ENCODE data around the gene NWD2. TPM values are rescaled to one million over a fixed set of nuclear protein-coding genes. Genes with fewer than 3 reads are reported as not detected.

Gene NWD2
- total RNA-seq, 1 experiment from 2014 or later = not detected

DNA sequence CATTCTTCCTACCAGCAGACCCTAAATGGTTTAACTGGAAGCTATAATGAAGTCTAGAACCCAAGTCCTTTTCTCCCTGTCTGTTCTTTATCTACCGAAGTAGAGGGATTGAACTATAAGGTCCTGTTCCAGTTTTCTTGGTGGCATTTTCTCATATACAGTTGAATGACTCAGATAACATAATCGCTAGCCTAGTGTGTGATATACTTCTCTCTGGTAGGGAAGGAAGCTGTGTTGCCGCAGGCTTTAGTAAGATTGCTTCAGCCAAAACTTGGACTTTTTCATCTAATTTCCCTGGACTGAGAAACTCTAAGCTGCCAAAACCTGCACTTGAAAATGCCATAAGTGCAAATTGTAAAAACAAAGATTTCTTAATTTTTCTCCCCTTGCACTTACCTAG, 123.4 kb downstream of the NWD2 start:
- Mint-ChIP-seq H3K4me1 (no peaks in the 10 kb centered on the region), H3K27me3 (ENCODE audit: low read depth) (no peaks in the 10 kb centered on the region), H3K9me3 (no peaks in the 10 kb centered on the region), H3K36me3 (ENCODE audit: insufficient read depth in 1 of 3, low read depth in 3 of 3) (no peaks in the 10 kb centered on the region), H3K27ac (no peak overlapping the region), H3K4me3 (no peak overlapping the region)
- DNase-seq = no peak
- H3K9me3 ChIP-seq (ENCODE audit: control insufficient read depth, low read depth, low read length) = no peaks in the 10 kb centered on the region
- H4K91ac ChIP-seq (ENCODE audit: insufficient read length, low read depth, low read length) = no peak overlapping the region
- no peak overlapping the region for H3K23ac ChIP-seq (ENCODE audit: insufficient read length, low read depth, low read length)
- H2BK15ac ChIP-seq (ENCODE audit: low read depth, low read length) = no peak overlapping the region
- H4K20me1 ChIP-seq (ENCODE audit: control insufficient read depth, insufficient read depth, insufficient read length) = no peaks in the 10 kb centered on the region
- H3K79me2 ChIP-seq (ENCODE audit: insufficient read depth, low read length) = no peaks in the 10 kb centered on the region
- no peak overlapping the region for H2BK20ac ChIP-seq (ENCODE audit: low read depth, low read length, poor library complexity, severe bottlenecking)
- no peak overlapping the region for H2AK5ac ChIP-seq (ENCODE audit: insufficient read length, low read length)
- H3K14ac ChIP-seq (ENCODE audit: insufficient read depth, low read length) = no peak overlapping the region
- no peak overlapping the region for H3K4ac ChIP-seq (ENCODE audit: low read depth, low read length)
- no peaks in the 10 kb centered on the region for H3K79me1 ChIP-seq (ENCODE audit: insufficient read depth, low read depth, low read length, poor library complexity, severe bottlenecking)
- no peak overlapping the region for H3K56ac ChIP-seq (ENCODE audit: insufficient read length, low read depth, low read length)
- H3K4me1 ChIP-seq (ENCODE audit: insufficient read depth, low read length) = no peaks in the 10 kb centered on the region
- H3K18ac ChIP-seq (ENCODE audit: insufficient read length, low read depth, low read length) = no peak overlapping the region
- no peak overlapping the region for H3K4me2 ChIP-seq (ENCODE audit: insufficient read depth, insufficient read length, low read length)
- no peaks in the 10 kb centered on the region for H3K27me3 ChIP-seq (ENCODE audit: insufficient read depth, low read length)
- no peak overlapping the region for H2BK120ac ChIP-seq (ENCODE audit: low read depth, low read length, poor library complexity, severe bottlenecking)
- H2BK12ac ChIP-seq (ENCODE audit: insufficient read length, low read depth, low read length) = no peak overlapping the region
- no peak overlapping the region for H3K9ac ChIP-seq (ENCODE audit: extremely low read depth, insufficient read length, low read length)
- H2BK5ac ChIP-seq (ENCODE audit: insufficient read length, low read length) = no peak overlapping the region
- H3K23me2 ChIP-seq (ENCODE audit: insufficient read length, low read depth, low read length, poor library complexity, severe bottlenecking) = no peaks in the 10 kb centered on the region
- no peak overlapping the region for H2AFZ ChIP-seq (ENCODE audit: low read length)
- TF ChIP-seq, protein P1, sequence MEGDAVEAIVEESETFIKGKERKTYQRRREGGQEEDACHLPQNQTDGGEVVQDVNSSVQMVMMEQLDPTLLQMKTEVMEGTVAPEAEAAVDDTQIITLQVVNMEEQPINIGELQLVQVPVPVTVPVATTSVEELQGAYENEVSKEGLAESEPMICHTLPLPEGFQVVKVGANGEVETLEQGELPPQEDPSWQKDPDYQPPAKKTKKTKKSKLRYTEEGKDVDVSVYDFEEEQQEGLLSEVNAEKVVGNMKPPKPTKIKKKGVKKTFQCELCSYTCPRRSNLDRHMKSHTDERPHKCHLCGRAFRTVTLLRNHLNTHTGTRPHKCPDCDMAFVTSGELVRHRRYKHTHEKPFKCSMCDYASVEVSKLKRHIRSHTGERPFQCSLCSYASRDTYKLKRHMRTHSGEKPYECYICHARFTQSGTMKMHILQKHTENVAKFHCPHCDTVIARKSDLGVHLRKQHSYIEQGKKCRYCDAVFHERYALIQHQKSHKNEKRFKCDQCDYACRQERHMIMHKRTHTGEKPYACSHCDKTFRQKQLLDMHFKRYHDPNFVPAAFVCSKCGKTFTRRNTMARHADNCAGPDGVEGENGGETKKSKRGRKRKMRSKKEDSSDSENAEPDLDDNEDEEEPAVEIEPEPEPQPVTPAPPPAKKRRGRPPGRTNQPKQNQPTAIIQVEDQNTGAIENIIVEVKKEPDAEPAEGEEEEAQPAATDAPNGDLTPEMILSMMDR (conservative IDR thresholded peaks at IDR 0.05) = no peak
- no peak overlapping the region for H3K27ac ChIP-seq (ENCODE audit: insufficient read length, low read depth, low read length)
- no peak overlapping the region for H4K8ac ChIP-seq (replicated peaks; ENCODE audit: insufficient read length, low read depth, low read length)
- H3T11ph ChIP-seq (ENCODE audit: low read length) = no peak overlapping the region
- WGBS (ENCODE audit: extremely low coverage, insufficient read length, low lambda C conversion rate) = no CpG with 5 or more reads among the region's 3 CpGs
- H4K5ac ChIP-seq (ENCODE audit: insufficient read length, low read depth, low read length) = no peak overlapping the region

Data from H9 (cell line).